Fibroblast of lung (primary cell): ENCODE measurements around the gene KYAT1.

Experiments used
- CTCF ChIP-seq, 2 donors: IDR thresholded peaks in 1 of 2; conservative IDR thresholded peaks in 1 of 2; 1 replicate in 1 of 2; 2 replicates in 1 of 2; pipeline ENCODE4 v1.5.1; 2011 to 2012; ENCODE audit warnings: low read length in 2 of 2, control low read depth in 1 of 2, inconsistent platforms in 1 of 2, low read depth in 1 of 2, mild to moderate bottlenecking in 1 of 2
- EZH2 ChIP-seq: IDR thresholded peaks from 2 replicates; pipeline ENCODE4 v1.5.1; 2012; ENCODE audit warnings: low read length, control low read depth, mild to moderate bottlenecking; ENCODE audit errors: missing control alignments

GRCh38 chr9:128846680-128847030 lies 35.1 kb downstream of the KYAT1 start:
- TF ChIP-seq CTCF (conservative IDR thresholded peaks at IDR 0.05 in 1 of 2, IDR thresholded peaks at IDR 0.05 in 1 of 2; ENCODE audit: low read depth in 1 of 2, low read length in 2 of 2) (no peak), EZH2 (no peak)
